GM20000 (cell line): Measurements from ENCODE around the gene OSBPL9.
"Not testable (repeated sequence)": the region's sequence is repeated elsewhere in the genome, so short reads cannot be mapped to it uniquely, and the experiment has no call there.

Source experiments
- DNase-seq: peaks from one replicate; pipeline ENCODE4 v3.0.0; 2012; ENCODE audit warnings: low spot score
- TF ChIP-seq, protein P1 (sequence below): IDR thresholded peaks from 2 replicates; pipeline ENCODE4 v1.5.1; 2012; ENCODE audit warnings: mild to moderate bottlenecking, control low read depth; ENCODE audit errors: extremely low read depth, missing control alignments

The OSBPL9 gene

DNA sequence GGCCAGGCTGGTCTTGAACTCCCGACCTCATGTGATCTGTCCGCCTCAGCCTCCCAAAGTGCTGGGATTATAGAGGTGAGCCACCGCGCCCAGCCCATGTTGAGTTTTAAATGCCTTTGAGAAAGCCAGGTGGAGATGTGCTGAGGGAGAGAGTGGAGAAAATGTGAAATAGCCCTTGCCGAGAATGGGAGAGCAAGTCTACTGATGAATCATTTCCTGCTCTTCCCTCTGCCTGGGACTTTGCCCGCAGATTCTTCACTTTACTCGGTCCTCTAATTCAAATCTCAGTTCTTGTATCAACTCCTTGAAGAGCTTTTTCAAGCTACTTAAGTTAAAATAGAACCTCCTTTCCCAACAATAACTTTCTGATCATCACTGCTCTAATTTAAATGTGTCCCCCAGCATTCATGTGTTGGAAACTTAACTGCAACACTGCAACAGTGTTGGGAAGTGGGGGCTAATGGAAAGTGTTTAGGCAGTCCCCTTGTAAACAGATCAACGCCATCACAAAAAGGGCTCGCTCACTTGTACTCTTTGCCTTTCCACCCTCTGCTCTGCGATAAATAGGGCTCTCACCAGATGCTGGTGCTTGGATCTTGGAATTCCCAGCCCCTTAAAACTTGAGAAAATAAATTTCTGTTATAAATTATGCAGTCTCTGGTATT is 27.8 kb downstream of the OSBPL9 start:
- DNase-seq: no peak
- TF ChIP-seq, protein P1, sequence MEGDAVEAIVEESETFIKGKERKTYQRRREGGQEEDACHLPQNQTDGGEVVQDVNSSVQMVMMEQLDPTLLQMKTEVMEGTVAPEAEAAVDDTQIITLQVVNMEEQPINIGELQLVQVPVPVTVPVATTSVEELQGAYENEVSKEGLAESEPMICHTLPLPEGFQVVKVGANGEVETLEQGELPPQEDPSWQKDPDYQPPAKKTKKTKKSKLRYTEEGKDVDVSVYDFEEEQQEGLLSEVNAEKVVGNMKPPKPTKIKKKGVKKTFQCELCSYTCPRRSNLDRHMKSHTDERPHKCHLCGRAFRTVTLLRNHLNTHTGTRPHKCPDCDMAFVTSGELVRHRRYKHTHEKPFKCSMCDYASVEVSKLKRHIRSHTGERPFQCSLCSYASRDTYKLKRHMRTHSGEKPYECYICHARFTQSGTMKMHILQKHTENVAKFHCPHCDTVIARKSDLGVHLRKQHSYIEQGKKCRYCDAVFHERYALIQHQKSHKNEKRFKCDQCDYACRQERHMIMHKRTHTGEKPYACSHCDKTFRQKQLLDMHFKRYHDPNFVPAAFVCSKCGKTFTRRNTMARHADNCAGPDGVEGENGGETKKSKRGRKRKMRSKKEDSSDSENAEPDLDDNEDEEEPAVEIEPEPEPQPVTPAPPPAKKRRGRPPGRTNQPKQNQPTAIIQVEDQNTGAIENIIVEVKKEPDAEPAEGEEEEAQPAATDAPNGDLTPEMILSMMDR: no peak

DNA sequence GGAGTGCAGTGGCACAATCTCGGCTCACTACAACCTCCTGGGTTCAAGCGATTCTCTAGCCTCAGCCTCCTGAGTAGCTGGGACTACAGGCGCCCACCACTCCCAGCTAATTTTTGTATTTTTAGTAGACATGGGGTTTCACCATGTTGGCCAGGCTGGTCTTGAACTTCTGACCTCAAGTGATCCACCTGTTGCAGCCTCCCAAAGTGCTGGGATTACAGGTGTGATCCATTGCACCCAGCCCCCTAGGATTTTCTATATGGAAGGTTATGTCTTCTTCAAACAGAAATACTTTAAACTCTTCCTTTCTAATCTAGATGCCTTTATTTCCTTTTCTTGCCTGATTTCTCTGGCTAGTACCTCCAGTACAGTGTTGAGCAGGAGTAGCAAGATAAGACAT is 29.7 kb downstream of the OSBPL9 start:
- not testable (repeated sequence) for DNase-seq

DNA sequence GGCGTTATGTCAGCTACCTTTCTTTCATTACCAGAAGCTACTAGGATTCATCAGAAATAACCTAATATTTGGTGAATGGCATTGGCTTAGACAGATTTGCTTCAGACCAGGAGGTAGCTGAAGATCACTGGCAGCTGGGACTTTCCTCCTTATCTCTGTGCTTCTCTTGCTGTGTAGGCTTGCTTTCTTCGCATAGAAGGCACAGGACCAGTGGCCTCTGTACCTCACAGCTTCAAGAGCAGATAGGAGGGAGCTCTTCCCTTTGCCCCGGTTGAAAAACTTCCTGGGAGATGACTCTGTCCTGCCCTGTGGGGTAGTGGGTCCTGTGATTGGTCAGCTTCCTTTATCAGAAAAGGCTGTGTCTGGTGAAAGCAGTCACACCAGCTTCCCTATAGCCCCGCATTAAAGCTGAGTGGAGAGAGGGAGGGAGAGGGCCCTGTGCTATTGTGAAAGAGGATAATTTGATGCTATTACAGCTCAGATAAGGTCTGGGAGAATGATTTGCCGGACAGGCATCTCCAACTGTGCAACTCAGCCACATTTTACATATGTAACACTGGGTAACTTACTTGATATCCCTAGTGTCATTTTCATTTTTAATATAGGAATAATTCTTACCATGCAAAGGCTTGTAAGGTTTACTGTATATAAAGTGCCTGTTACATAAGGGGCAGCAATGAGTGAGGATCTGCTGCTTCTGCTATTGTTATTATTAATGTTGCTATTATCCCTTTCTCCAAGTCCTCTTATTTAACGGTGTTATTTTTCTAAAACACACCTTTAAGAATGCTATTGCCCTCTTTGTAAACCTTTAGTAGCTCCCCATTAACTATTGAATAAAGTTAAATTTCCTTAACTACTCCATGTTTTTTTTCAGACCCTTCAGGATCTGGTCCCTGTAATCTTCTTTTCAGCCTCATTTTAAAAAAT is 31.6 kb downstream of the OSBPL9 start:
- TF ChIP-seq, protein P1: no peak
- peak; percentile 16 for DNase-seq

DNA sequence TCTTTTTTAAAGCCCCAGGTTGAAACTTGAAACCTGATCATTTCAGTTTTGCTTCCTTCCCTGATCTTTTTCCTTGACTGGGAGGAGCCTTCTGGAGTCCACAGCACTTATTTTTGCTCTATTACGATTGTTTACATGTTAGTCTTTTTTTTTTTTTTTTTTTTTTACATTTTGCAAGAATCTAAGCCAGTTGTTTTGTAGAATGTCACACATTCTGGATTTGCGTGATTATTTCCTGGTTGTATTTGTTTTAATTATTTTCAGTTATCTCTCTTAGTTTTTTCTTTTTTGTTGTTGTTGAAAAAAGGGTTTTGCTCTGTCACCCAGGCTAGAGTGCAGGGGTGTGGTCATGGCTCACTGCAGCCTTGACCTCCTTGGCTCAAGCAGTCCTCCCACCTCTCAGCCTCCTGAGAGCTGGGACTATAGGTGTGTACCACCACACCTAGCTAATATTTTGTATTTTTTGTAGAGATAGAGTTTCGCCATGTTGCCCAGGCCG is 32.8 kb downstream of the OSBPL9 start:
- TF ChIP-seq, protein P1: no peak
- no peak for DNase-seq

DNA sequence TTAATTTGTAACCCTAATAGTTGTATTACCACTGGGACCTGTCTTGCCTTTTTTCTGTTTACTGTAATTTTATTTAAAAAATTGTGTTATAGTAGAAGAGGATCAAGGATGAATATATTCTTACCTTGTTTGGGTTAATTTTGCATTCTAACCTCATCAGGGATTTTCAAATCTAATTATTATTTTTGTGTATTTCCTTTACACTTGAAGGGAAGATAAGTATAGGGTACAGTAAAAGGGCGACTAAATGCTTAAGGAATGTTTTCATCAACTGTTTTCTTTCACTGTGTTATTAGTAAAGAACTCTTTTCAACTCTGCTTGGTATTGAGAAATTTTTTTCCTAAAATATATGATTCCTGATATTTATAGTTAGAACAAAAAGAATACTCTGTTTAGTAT is 33.3 kb downstream of the OSBPL9 start:
- TF ChIP-seq, protein P1: no peak
- DNase-seq: no peak

DNA sequence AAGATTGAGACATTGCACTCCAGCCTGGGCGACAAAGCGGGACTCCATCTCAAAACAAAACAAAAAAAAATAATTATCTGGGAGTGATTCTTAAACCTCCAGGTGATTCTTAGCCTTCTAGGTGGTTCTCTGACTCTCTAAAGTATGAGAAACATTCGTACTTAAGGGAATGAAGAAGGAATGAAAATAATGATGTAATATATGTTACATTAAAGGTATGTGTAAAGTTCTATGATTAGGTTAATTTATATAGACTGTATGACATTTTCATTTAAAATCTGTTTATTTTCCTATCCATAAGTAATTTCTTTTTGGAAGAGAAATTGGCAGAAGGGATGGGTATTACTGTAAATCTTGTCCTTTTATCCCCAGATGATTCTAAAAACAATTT is 34.7 kb downstream of the OSBPL9 start:
- DNase-seq: no peak
- TF ChIP-seq, protein P1: no peak

DNA sequence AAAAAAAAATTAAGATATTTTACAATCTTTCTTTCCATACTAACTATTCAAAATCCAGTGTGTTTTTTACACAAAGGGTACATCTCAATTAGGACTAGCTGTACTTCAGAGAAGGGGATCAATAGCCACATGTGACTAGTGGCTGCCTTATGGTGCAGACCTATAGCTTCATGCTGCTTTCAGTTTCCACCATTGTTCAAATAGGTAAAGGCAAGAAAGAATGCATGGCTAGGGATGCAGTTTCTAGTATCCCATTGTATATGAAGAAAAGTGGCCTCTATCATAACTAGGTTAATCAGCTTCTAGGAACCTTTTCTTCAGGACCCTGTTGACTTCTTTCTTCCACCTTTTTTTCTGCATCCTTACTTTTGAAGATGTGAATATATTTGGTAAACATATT is 35.7 kb downstream of the OSBPL9 start:
- DNase-seq: no peak
- TF ChIP-seq, protein P1: no peak

DNA sequence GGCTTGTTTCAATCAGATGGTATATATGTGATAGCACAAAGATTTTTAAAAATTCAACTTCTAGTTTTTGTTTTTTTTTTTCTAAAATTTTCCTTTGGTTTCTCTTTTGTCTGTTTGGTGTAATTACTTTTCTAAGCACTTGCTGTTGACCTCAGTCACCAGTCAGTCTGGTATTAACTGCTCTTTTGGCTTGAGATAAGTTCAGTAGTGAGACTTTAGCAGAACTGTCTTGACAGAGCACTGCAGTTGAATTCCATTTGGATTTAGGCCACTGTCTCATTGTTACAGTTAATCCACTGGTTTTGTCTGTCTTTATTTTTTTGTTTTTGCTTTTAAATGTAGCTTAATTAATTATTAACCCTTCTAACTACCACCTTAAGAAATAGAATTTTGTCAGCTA is 36.2 kb downstream of the OSBPL9 start:
- TF ChIP-seq, protein P1: no peak
- no peak for DNase-seq
